K562 (cell line): ENCODE measurements around the gene ZNF385C. TPM values are rescaled to one million over a fixed set of nuclear protein-coding genes. Genes with fewer than 3 reads are reported as not detected.

Experiments
- EGR1 ChIP-seq: fragments of 450-650 bp; conservative IDR thresholded peaks from 2 replicates; pipeline ENCODE4 v1.6.1; 2017; ENCODE audit warnings: mild to moderate bottlenecking
- FOS ChIP-seq: IDR thresholded peaks from 3 replicates; pipeline ENCODE4 v1.6.1; 2011; ENCODE audit not compliant: insufficient read length; ENCODE audit errors: extremely low read depth
- HNRNPK ChIP-seq: fragments of 200-400 bp; formaldehyde crosslinking; IDR thresholded peaks from one replicate; pipeline ENCODE4 v1.6.1; 2018; ENCODE audit warnings: mild to moderate bottlenecking, low read depth, low read length; ENCODE audit not compliant: poor library complexity, severe bottlenecking
- NCOA6 ChIP-seq: fragments of 450-650 bp; IDR thresholded peaks from 2 replicates; pipeline ENCODE4 v1.6.1; 2017; ENCODE audit warnings: mild to moderate bottlenecking
- THRB ChIP-seq: fragments of 450-650 bp; formaldehyde crosslinking; conservative IDR thresholded peaks from 2 replicates; pipeline ENCODE4 v1.4.0; 2022; ENCODE audit warnings: mild to moderate bottlenecking, missing genetic modification characterization
- polyA plus RNA-seq, 8 experiments: library from polyadenylated mRNA; depleted of rRNA in 4 of 8; stranded (reverse) in 5 of 8; unstranded in 3 of 8; fragments of >200 nt; fragmentation: Nextera tagmentation in 2 of 8; fragmentation: Illumina TruSeq in 1 of 8; extraction: Ambion mirVana in 2 of 8; extraction: Trizol in 1 of 8; gene quantifications; 2 replicates each; pipeline versions ENCODE4 v1.2.1 to v1.2.3, GENCODE V29; 2011 to 2014; ENCODE audit warnings: inconsistent platforms in 1 of 8, missing spikeins in 1 of 8
- total RNA-seq, 7 experiments: library from RNA; depleted of rRNA in 6 of 7; stranded (reverse); fragments of >200 nt in 6 of 7; fragmentation: Illumina TruSeq in 2 of 7; extraction: Trizol in 2 of 7; gene quantifications; 2 replicates each; pipeline versions ENCODE4 v1.2.1 to v1.2.3, GENCODE V29; 2011 to 2021; ENCODE audit warnings: low replicate concordance in 1 of 7
- TF ChIP-seq, protein P1 (sequence below): fragments of 450-650 bp; IDR thresholded peaks from 2 replicates; pipeline ENCODE4 v1.6.1; 2016; ENCODE audit warnings: mild to moderate bottlenecking, moderate library complexity

Gene ZNF385C
- total and polyA plus RNA-seq, 9 of the 15 experiments (the other 6 are each of a cell fraction or from before 2014, with no cell fraction given), result 0.03 to 0.35 (median 0.18) TPM; not detected in 1

DNA sequence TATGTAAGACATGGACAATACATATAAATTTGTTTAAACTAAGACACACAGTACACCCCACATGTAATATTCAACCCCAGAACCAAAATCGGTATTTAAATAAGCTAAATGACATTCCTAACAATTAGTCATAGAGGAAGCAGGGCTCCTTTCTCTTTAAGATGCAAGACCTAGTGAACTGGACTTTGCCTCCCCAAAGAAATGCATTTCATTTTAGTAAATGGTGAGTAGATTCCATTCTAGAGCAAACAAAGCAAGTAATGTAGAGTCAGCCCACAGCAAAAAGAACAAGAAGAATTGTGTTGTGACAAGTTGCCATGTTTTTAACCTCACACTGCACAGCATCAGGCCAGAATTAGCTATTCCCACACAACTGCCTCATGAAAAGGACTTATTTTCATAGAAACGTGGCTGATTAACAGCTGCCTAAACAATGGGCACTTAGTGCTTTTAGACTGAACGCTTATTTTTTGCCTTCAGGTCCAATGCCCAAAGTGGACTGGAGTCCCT, 95.4 kb downstream of the ZNF385C start (continued):
- TF ChIP-seq, protein P1, sequence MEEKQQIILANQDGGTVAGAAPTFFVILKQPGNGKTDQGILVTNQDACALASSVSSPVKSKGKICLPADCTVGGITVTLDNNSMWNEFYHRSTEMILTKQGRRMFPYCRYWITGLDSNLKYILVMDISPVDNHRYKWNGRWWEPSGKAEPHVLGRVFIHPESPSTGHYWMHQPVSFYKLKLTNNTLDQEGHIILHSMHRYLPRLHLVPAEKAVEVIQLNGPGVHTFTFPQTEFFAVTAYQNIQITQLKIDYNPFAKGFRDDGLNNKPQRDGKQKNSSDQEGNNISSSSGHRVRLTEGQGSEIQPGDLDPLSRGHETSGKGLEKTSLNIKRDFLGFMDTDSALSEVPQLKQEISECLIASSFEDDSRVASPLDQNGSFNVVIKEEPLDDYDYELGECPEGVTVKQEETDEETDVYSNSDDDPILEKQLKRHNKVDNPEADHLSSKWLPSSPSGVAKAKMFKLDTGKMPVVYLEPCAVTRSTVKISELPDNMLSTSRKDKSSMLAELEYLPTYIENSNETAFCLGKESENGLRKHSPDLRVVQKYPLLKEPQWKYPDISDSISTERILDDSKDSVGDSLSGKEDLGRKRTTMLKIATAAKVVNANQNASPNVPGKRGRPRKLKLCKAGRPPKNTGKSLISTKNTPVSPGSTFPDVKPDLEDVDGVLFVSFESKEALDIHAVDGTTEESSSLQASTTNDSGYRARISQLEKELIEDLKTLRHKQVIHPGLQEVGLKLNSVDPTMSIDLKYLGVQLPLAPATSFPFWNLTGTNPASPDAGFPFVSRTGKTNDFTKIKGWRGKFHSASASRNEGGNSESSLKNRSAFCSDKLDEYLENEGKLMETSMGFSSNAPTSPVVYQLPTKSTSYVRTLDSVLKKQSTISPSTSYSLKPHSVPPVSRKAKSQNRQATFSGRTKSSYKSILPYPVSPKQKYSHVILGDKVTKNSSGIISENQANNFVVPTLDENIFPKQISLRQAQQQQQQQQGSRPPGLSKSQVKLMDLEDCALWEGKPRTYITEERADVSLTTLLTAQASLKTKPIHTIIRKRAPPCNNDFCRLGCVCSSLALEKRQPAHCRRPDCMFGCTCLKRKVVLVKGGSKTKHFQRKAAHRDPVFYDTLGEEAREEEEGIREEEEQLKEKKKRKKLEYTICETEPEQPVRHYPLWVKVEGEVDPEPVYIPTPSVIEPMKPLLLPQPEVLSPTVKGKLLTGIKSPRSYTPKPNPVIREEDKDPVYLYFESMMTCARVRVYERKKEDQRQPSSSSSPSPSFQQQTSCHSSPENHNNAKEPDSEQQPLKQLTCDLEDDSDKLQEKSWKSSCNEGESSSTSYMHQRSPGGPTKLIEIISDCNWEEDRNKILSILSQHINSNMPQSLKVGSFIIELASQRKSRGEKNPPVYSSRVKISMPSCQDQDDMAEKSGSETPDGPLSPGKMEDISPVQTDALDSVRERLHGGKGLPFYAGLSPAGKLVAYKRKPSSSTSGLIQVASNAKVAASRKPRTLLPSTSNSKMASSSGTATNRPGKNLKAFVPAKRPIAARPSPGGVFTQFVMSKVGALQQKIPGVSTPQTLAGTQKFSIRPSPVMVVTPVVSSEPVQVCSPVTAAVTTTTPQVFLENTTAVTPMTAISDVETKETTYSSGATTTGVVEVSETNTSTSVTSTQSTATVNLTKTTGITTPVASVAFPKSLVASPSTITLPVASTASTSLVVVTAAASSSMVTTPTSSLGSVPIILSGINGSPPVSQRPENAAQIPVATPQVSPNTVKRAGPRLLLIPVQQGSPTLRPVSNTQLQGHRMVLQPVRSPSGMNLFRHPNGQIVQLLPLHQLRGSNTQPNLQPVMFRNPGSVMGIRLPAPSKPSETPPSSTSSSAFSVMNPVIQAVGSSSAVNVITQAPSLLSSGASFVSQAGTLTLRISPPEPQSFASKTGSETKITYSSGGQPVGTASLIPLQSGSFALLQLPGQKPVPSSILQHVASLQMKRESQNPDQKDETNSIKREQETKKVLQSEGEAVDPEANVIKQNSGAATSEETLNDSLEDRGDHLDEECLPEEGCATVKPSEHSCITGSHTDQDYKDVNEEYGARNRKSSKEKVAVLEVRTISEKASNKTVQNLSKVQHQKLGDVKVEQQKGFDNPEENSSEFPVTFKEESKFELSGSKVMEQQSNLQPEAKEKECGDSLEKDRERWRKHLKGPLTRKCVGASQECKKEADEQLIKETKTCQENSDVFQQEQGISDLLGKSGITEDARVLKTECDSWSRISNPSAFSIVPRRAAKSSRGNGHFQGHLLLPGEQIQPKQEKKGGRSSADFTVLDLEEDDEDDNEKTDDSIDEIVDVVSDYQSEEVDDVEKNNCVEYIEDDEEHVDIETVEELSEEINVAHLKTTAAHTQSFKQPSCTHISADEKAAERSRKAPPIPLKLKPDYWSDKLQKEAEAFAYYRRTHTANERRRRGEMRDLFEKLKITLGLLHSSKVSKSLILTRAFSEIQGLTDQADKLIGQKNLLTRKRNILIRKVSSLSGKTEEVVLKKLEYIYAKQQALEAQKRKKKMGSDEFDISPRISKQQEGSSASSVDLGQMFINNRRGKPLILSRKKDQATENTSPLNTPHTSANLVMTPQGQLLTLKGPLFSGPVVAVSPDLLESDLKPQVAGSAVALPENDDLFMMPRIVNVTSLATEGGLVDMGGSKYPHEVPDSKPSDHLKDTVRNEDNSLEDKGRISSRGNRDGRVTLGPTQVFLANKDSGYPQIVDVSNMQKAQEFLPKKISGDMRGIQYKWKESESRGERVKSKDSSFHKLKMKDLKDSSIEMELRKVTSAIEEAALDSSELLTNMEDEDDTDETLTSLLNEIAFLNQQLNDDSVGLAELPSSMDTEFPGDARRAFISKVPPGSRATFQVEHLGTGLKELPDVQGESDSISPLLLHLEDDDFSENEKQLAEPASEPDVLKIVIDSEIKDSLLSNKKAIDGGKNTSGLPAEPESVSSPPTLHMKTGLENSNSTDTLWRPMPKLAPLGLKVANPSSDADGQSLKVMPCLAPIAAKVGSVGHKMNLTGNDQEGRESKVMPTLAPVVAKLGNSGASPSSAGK, result no peak
- TF ChIP-seq HNRNPK, result no peak
- no peak for TF ChIP-seq NCOA6
- no peak for TF ChIP-seq FOS
- no peak for TF ChIP-seq EGR1
- TF ChIP-seq THRB, result no peak
- TF ChIP-seq, all 486 proteins: peak for 0
